Neuronal stem cell (in vitro differentiated cells): ENCODE data around the gene ITFG2.

Source experiments
- DNase-seq: peaks from one replicate; pipeline ENCODE4 v3.0.0-alpha.2; 2013; ENCODE audit warnings: low spot score
- H2AFZ ChIP-seq: one replicate; pipeline ENCODE4 v1.6.1; 2013; ENCODE audit warnings: mild to moderate bottlenecking, low read length, inconsistent platforms
- H2AK5ac ChIP-seq: 2 replicates; pipeline ENCODE4 v1.6.1; 2013; ENCODE audit warnings: low read depth, mild to moderate bottlenecking, inconsistent platforms, low read length, moderate library complexity, mixed read lengths
- H2BK120ac ChIP-seq: 2 replicates; pipeline ENCODE4 v1.6.1; 2013; ENCODE audit warnings: low read depth, mild to moderate bottlenecking, inconsistent platforms, low read length, moderate library complexity, mixed read lengths
- H2BK12ac ChIP-seq: one replicate; pipeline ENCODE4 v1.6.1; 2013; ENCODE audit warnings: low read length, inconsistent platforms
- H2BK15ac ChIP-seq: 2 replicates; pipeline ENCODE4 v1.6.1; 2013; ENCODE audit warnings: mild to moderate bottlenecking, low read length, inconsistent platforms, mixed read lengths
- H2BK5ac ChIP-seq: one replicate; pipeline ENCODE4 v1.6.1; 2013; ENCODE audit warnings: inconsistent platforms, mild to moderate bottlenecking, low read length, moderate library complexity
- H3K14ac ChIP-seq: one replicate; pipeline ENCODE4 v1.6.1; 2013; ENCODE audit warnings: low read length, inconsistent platforms
- H3K18ac ChIP-seq: 2 replicates; pipeline ENCODE4 v1.6.1; 2013; ENCODE audit warnings: low read length, inconsistent platforms
- H3K23ac ChIP-seq: 2 replicates; pipeline ENCODE4 v1.6.1; 2013; ENCODE audit warnings: low read depth, mild to moderate bottlenecking, mixed read lengths, low read length, inconsistent platforms; ENCODE audit not compliant: poor library complexity
- H3K27ac ChIP-seq: replicated peaks from 3 replicates; pipeline ENCODE4 v1.5.1; 2013; ENCODE audit warnings: low read length, inconsistent platforms
- H3K27me3 ChIP-seq, 3 experiments: 2 replicates each; pipeline ENCODE4 v1.6.1; 2013; ENCODE audit warnings: low read length in 3 of 3, mild to moderate bottlenecking in 2 of 3, inconsistent platforms in 1 of 3, low read depth in 1 of 3, mixed read lengths in 1 of 3, moderate library complexity in 1 of 3; ENCODE audit not compliant: control insufficient read depth in 3 of 3, insufficient read depth in 3 of 3
- H3K36me3 ChIP-seq, 2 donors: replicated peaks in 1 of 2; 2 replicates each; pipeline ENCODE4 v1.6.1; 2013; ENCODE audit warnings: low read length in 2 of 2; ENCODE audit not compliant: control insufficient read depth in 2 of 2, insufficient read depth in 2 of 2
- H3K4ac ChIP-seq: 2 replicates; pipeline ENCODE4 v1.6.1; 2013; ENCODE audit warnings: inconsistent platforms, mild to moderate bottlenecking, low read length, moderate library complexity
- H3K4me1 ChIP-seq, 2 donors: 1 replicate in 1 of 2; 2 replicates in 1 of 2; pipeline ENCODE4 v1.6.1; 2013; ENCODE audit warnings: low read length in 2 of 2, low read depth in 1 of 2; ENCODE audit not compliant: control insufficient read depth in 2 of 2, insufficient read depth in 1 of 2
- H3K4me2 ChIP-seq: one replicate; pipeline ENCODE4 v1.6.1; 2013; ENCODE audit warnings: mild to moderate bottlenecking, low read length, inconsistent platforms; ENCODE audit not compliant: insufficient read depth, poor library complexity, severe bottlenecking
- H3K4me3 ChIP-seq, 2 donors: 2 replicates each; pipeline ENCODE4 v1.5.1; 2013; ENCODE audit warnings: low read length in 2 of 2, mild to moderate bottlenecking in 2 of 2, inconsistent platforms in 1 of 2, moderate library complexity in 1 of 2
- H3K79me1 ChIP-seq: one replicate; pipeline ENCODE4 v1.6.1; 2013; ENCODE audit warnings: low read depth, mild to moderate bottlenecking, inconsistent platforms, low read length, moderate library complexity
- H3K9ac ChIP-seq: one replicate; pipeline ENCODE4 v1.6.1; 2013; ENCODE audit warnings: mild to moderate bottlenecking, low read depth, low read length, inconsistent platforms; ENCODE audit not compliant: poor library complexity
- H3K9me3 ChIP-seq, 2 donors: replicated peaks in 1 of 2; 2 replicates each; pipeline versions ENCODE3 to v1.6.1; 2013; ENCODE audit warnings: low read length in 2 of 2, mild to moderate bottlenecking in 2 of 2, inconsistent platforms in 1 of 2, low read depth in 1 of 2, mixed read lengths in 1 of 2, moderate library complexity in 1 of 2; ENCODE audit not compliant: control insufficient read depth in 2 of 2, insufficient read depth in 1 of 2
- H4K8ac ChIP-seq: one replicate; pipeline ENCODE4 v1.6.1; 2013; ENCODE audit warnings: low read depth, mild to moderate bottlenecking, inconsistent platforms, low read length, moderate library complexity
- H4K91ac ChIP-seq: one replicate; pipeline ENCODE4 v1.6.1; 2013; ENCODE audit warnings: low read length, low read depth, mild to moderate bottlenecking, inconsistent platforms; ENCODE audit not compliant: poor library complexity
- WGBS, 2 donors: extraction: QIAGEN DNeasy Blood & Tissue Kit; methylation state at CpG; one replicate each; pipeline ENCODE4 v1.1.7; 2013; ENCODE audit warnings: missing lambda C conversion rate in 2 of 2, mixed read lengths in 1 of 2; ENCODE audit not compliant: insufficient read length in 2 of 2, insufficient replicate concordance in 1 of 2; ENCODE audit errors: extremely low coverage in 2 of 2; 5-methylcytosine and 5-hydroxymethylcytosine counted together

ITFG2 gene

DNA sequence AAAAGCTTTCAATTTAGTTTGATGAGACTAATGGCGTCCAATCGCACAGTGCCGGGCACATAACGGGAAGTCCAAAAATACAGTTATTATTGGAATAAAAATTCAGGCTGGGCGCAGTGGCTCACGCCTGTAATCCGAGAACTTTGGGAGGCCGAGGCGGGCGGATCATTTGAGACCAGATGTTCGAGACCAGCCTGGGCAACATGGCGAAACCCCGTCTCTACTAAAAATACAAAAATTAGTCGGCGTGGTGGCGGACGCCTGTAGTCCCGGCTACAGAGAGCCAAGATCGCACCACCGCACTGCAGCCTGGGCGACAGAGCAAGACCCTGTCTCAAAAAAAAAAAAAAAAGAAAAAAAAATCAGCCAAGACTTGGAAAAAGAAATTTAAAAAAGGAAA is 18.9 kb upstream of the ITFG2 start:
- peaks cover 12 to 14% of the 10 kb centered on the region in 2 donors for H3K4me1 ChIP-seq
- no peak overlapping the region for H2BK120ac ChIP-seq
- no peak overlapping the region for H3K23ac ChIP-seq
- no peak for DNase-seq
- H2AFZ ChIP-seq: no peak overlapping the region
- no peak overlapping the region for H3K4me2 ChIP-seq
- H4K91ac ChIP-seq: no peak overlapping the region
- H3K4me3 ChIP-seq: no peak overlapping the region
- no peak overlapping the region for H3K27ac ChIP-seq
- no peak overlapping the region for H3K14ac ChIP-seq
- H3K36me3 ChIP-seq: peaks cover 15 to 24% of the 10 kb centered on the region in 2 donors
- H3K18ac ChIP-seq: no peak overlapping the region
- H2BK15ac ChIP-seq: no peak overlapping the region
- no peak overlapping the region for H3K9ac ChIP-seq
- no peak overlapping the region for H2BK5ac ChIP-seq
- H3K4ac ChIP-seq: no peak overlapping the region
- no peak overlapping the region for H2BK12ac ChIP-seq
- no peak overlapping the region for H2AK5ac ChIP-seq
- no peaks in the 10 kb centered on the region for H3K9me3 ChIP-seq
- H4K8ac ChIP-seq: no peak overlapping the region
- H3K79me1 ChIP-seq: no peaks in the 10 kb centered on the region
- H3K27me3 ChIP-seq: peaks cover 0 to 7% (median 0%) of the 10 kb centered on the region in 3 experiments
- no CpG with 5 or more reads among the region's 21 CpGs for WGBS, 2 donors

- H3K18ac ChIP-seq: peak overlapping the region; percentile 98
- peak; percentile 42 for DNase-seq
- WGBS, 2 donors: no CpG with 5 or more reads among the region's 49 CpGs
- H3K9me3 ChIP-seq: no peaks in the 10 kb centered on the region
- H3K27me3 ChIP-seq: peaks cover 0 to 7% (median 0%) of the 10 kb centered on the region in 3 experiments
- H2BK12ac ChIP-seq: peak overlapping the region; percentile 69
- H3K36me3 ChIP-seq: peaks cover 20 to 31% of the 10 kb centered on the region in 2 donors
- peak overlapping the region; percentile 79 for H3K4me3 ChIP-seq
- H2BK5ac ChIP-seq: no peak overlapping the region
- no peak overlapping the region for H3K4ac ChIP-seq
- peak overlapping the region; percentile 82 for H2BK120ac ChIP-seq
- H4K91ac ChIP-seq: no peak overlapping the region
- H3K4me2 ChIP-seq: peak overlapping the region; percentile 82
- no peak overlapping the region for H3K14ac ChIP-seq
- peak overlapping the region; percentile 93 for H3K23ac ChIP-seq
- no peak overlapping the region for H4K8ac ChIP-seq
- H3K27ac ChIP-seq: no peak overlapping the region
- H2AK5ac ChIP-seq: peak overlapping the region; percentile 1
- H3K79me1 ChIP-seq: no peaks in the 10 kb centered on the region
- H2AFZ ChIP-seq: peak overlapping the region; percentile 94
- peak overlapping the region; percentile 8 for H2BK15ac ChIP-seq
- peaks cover 12 to 14% of the 10 kb centered on the region in 2 donors for H3K4me1 ChIP-seq
- H3K9ac ChIP-seq: peak overlapping the region; percentile 85
These were observed 18.2 kb upstream of the ITFG2 start for GRCh38 chr12:2794191-2794735.

DNA sequence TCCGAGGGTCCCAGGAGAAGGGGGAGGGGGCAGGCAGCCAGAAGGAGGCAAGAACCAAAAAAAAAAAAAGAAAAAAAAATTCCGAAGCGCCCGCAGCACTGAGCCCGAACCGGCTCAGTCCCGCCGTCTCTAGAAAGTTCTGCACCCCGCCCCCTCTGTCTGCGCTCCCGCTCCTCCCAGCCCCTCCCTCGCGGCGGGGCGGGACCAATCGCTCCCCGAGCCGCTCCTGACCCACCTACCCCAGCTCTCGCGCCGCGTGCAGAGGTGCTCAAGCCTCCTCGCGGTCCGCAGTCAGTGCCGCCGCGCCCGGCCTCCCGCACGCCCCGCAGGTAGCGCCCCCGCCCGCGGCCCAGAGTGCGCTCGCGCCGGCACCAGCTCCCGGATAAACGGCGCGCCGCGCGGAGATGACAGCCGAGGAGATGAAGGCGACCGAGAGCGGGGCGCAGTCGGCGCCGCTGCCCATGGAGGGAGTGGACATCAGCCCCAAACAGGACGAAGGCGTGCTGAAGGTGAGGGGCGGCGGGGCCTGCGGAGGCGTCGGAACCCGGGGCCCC is 17.7 kb upstream of the ITFG2 start, which contains the start of gene FKBP4:
Gene FKBP4, plus strand, starts transcription at position 235 of the 554 bp plus-strand sequence. Its CDS starts 170 bp downstream, at position 405.
- Histone ChIP-seq H4K8ac (no peak within 1 kb of the TSS), H3K27ac (no peak within 1 kb of the TSS)

More for the DNA sequence above, 17.7 kb upstream of the ITFG2 start, which contains the start of gene FKBP4:
- peak within 1 kb of the TSS; percentile 8 for H2BK15ac ChIP-seq
- peaks cover 0 to 7% (median 0%) of the 10 kb centered on the region in 3 experiments for H3K27me3 ChIP-seq
- H3K9me3 ChIP-seq: no peaks in the 10 kb centered on the region
- H3K36me3 ChIP-seq: peaks cover 24 to 37% of the 10 kb centered on the region in 2 donors
- no peak within 1 kb of the TSS for H4K91ac ChIP-seq
- H3K4me2 ChIP-seq: peak within 1 kb of the TSS; percentile 94
- peak within 1 kb of the TSS; percentile 1 for H2AK5ac ChIP-seq
- DNase-seq: peak; percentile 71
- WGBS, 2 donors: no CpG with 5 or more reads among the region's 63 CpGs
- H3K4me3 ChIP-seq: peak within 1 kb of the TSS; percentile 79 to 93
- H2BK5ac ChIP-seq: no peak within 1 kb of the TSS
- peak within 1 kb of the TSS; percentile 93 for H3K23ac ChIP-seq
- no peak within 1 kb of the TSS for H3K4ac ChIP-seq
- H3K9ac ChIP-seq: peak within 1 kb of the TSS; percentile 87
- peak within 1 kb of the TSS; percentile 98 for H3K18ac ChIP-seq
- no peaks in the 10 kb centered on the region for H3K79me1 ChIP-seq
- H3K14ac ChIP-seq: no peak within 1 kb of the TSS
- peak within 1 kb of the TSS; percentile 94 for H2AFZ ChIP-seq
- peak within 1 kb of the TSS; percentile 69 for H2BK12ac ChIP-seq
- peak within 1 kb of the TSS; percentile 82 for H2BK120ac ChIP-seq
- peaks cover 12 to 14% of the 10 kb centered on the region in 2 donors for H3K4me1 ChIP-seq
